KOPT-K1 (cell line): ENCODE measurements around the gene CPXM2.

Experiments
- H3K27ac ChIP-seq: fragments of 200-600 bp; sonication (generic); 2 replicates; pipeline ENCODE4 v1.5.1; 2016; ENCODE audit warnings: antibody characterized with exemption, mild to moderate bottlenecking, low read depth, low read length; ENCODE audit not compliant: poor library complexity, severe bottlenecking
- H3K36me3 ChIP-seq: fragments of 200-600 bp; sonication (generic); 2 replicates; pipeline ENCODE4 v1.5.1; 2017; ENCODE audit warnings: antibody characterized with exemption, mild to moderate bottlenecking, low read length, moderate library complexity; ENCODE audit not compliant: insufficient read depth
- H3K9me3 ChIP-seq: fragments of 200-600 bp; sonication (generic); 2 replicates; pipeline ENCODE4 v1.5.1; 2017; ENCODE audit warnings: antibody characterized with exemption, low read length, mild to moderate bottlenecking; ENCODE audit not compliant: insufficient read depth, poor library complexity, severe bottlenecking

CPXM2 gene

DNA sequence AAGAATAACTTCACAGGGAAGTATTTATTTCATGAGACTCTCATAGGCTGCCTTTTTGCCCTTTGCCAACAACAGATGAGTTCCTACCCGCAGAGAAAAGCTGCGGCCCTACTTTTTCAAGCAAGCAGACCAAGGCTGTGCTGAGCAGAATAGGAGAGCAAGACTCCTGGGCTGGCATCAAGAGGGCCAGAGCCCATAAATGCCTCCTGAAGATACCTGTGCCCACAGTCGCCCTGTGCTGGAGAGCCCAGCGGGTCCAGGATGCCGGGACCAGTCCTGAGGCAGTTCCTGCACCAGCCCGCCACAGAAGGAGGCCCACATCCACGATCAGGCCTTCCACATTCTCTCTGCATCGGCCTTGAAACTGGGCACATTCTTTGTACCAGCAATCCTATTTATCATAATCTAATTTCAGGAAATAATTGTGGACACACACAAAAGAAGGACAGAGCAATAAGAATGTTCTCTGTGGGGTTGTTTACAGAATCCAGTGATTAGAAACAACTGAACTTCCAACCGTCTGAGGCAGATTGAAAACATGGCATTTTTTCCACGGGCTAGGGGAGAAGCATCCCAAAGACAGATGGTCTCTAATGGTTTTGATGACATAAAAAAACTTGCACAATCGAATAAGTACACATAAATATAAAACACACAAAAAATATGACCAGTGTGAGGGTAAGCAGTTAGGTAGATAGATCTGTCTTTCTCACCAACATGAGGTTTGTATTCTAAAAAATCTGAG, 95.6 kb downstream of the CPXM2 start:
- Histone ChIP-seq H3K27ac (no peak overlapping the region), H3K9me3 (no peaks in the 10 kb centered on the region), H3K36me3 (no peaks in the 10 kb centered on the region)

DNA sequence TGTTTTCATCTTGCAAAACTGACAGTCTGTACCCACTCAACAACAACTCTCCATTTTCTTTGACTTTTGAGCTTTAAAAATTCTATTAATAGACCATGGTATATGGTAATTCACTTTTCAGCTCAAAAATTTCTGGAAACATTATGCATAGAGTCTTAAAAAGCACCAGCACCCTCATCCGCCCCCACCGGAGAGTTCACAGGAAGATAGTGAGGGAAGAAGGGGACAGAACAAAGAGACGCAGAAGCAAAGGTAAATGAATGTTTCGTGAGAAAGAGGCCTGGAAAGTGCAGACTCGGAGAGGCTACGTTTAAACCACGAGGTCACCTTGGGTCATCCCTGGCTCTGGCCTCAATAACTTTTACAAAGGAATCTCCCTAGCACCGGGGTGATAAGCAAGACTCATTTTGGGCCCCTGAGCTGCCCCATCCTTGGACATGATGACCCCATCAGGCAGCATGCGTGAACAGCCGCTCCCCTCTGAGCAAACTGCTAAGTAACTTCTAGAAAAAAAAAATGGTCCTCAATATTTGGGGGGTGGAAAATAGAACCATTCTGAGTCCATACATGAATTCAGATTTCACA, 96.3 kb downstream of the CPXM2 start:
- H3K27ac ChIP-seq: no peak overlapping the region
- H3K36me3 ChIP-seq: no peaks in the 10 kb centered on the region
- H3K9me3 ChIP-seq: no peaks in the 10 kb centered on the region

DNA sequence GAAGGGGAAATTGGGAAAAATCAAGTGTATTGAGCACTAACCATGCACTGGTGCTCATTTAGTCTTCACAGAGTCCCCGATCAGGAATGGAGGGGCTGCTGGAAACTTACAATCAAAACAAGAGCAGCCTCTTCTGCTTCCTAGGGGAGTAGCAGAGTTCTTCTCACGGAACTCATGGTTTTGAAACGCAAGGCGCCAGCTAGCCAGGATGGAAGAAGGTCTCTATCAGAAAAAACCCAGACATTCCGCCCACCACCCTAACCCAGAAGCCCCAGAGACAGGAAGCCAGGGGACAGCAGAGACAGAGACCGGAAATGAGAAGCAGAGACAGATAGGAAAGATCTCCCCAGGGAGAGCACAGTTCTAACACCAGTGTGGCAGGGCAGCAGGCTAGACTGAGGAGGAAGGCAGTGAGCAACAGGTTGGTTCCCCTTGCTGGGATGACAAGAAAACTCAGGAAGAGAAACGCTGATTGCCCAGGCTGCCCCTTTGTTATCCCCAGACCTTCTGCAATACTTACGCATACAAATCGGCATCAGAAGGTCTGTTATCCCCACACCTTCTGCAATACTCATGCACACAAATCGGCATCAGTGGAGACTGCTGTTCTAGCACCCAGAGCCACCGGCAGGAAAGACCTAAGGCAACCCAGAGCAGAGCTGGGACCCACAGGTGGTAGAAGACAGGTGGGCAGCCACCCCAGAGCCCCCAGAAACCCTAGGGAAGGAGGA, 99.2 kb downstream of the CPXM2 start:
- no peaks in the 10 kb centered on the region for H3K36me3 ChIP-seq
- no peak overlapping the region for H3K27ac ChIP-seq
- peaks cover 8% of the 10 kb centered on the region for H3K9me3 ChIP-seq

DNA sequence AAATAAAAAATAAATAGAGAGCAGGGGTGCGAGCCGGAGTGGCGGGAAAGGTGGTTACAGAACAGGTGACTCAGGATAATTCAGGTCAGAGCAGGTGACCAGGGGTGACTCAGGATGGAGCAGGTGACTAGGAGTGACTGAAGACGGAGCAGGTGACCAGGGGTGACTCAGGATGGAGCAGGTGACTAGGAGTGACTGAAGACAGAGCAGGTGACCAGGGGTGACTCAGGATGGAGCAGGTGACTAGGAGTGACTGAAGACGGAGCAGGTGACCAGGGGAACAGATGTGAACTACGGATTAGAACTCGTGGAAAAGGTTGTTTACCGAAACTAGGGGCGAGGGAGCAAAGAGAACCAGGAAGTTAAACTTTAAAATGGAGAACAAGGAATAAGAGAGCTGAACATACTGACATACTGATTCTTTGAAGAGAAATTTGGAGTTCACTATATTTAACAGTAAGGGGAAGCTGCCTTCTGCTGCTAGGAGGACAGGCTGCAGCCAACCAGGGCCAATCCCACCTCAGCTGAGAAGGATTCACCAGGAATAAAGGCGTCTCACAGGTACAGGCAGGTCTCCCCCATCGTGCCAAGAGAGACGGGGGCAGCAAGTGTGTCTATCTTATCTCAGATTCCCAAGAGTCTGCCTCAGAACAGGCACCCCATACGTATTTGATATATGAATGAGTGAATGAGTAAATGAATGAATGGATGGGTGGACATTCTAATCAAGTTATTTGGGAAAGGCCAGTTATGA, 101.3 kb downstream of the CPXM2 start:
- Histone ChIP-seq H3K27ac (no peak overlapping the region), H3K36me3 (no peaks in the 10 kb centered on the region), H3K9me3 (peaks cover 8% of the 10 kb centered on the region)

DNA sequence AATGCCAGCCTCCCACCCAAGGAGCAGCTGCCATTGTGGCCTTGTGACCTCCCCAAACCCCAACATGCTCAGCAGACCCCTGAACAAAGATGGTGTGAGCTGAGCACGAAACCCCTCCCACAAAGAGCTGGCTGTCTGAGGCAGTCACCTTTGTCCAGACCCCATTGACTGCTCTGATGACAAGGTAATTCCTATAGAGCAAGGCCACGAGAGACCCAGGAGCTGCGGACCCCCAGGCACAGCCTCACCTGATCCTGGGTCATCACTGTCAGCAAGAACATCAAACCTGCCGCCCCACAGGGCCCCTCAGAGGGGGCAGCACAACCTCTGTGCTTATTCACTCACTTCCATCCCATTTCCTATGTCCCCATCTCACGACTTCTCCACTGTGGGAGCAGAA, 102.6 kb downstream of the CPXM2 start:
- Histone ChIP-seq H3K36me3 (no peaks in the 10 kb centered on the region), H3K9me3 (peaks cover 8% of the 10 kb centered on the region), H3K27ac (no peak overlapping the region)

DNA sequence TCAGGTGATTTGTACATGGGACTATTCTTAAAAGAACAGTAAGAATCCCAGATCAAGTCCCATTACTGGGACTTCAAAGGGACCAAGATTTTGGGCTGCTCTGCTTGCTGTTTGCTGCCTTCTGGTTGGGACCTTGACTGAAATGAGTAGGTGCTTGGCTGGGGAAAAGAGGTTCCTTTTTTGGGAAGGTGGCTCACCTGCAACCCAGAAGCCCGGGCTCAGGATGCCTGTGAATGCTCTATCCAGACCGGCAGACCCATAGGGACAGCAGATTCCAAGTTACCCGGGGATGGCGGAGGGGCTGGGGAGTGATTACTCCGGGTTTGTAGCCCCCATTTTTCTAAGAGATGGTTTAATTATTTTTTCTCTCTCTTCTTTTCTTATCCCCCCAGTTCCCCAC, 104.0 kb downstream of the CPXM2 start:
- no peak overlapping the region for H3K27ac ChIP-seq
- H3K36me3 ChIP-seq: no peaks in the 10 kb centered on the region
- H3K9me3 ChIP-seq: peaks cover 8% of the 10 kb centered on the region

DNA sequence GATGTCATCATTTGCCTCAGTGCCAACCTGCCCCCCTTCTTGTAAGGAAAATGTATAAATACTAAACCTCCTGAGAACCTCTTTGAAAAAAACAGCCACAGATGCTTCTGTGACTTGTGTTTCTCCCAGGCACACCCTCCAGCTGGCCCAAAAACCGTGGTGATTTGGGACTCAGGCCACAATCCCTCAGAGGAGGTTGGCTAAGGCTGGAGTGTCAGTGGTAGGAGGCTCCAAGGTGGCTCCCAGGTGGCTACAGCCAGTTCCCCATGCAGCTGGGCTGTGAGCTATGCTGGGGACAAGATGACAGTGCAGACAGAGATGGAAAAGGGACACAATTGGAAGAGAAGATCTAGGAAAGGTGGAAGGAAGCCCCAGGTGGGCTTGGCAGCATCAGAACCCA, 104.7 kb downstream of the CPXM2 start:
- Histone ChIP-seq H3K27ac (no peak overlapping the region), H3K36me3 (no peaks in the 10 kb centered on the region), H3K9me3 (peaks cover 8% of the 10 kb centered on the region)

DNA sequence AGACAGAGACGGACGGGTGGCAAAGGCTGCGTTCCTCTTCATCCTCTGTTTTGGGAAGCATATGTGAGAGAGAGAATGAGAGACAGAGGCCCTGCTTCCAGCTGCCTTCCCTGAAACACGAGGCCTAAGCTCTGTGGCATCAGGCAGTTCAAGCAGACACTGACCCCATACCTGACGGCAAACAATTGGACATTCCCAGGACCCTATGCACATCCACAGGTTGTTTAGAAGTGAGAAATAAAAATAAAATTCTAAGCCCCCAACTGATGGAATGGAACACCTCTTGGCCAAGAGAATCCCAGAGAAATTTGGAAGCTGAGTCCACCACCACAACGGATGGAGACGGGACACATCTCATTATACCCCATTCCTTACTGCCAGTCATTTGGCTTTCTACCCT, 105.3 kb downstream of the CPXM2 start:
- no peak overlapping the region for H3K27ac ChIP-seq
- H3K9me3 ChIP-seq: peaks cover 8% of the 10 kb centered on the region
- no peaks in the 10 kb centered on the region for H3K36me3 ChIP-seq

DNA sequence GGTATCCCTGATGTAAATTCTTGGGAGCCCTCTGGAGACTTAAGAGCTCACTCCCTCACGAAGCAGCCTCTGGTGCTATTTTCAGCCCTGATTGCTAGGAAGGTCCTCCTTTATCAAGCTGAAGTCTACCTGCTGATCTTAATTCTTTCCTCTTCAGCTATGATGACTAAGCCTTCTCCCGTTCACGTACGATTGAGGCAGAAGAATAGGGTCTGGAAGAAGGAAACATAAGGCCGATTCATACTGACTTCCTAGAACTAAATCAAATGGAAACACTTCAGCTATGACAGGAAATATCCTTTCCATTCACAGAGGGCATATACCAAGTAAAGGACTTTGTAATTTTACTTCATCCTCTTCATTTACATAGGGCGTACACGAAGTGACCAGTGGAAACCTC, 107.0 kb downstream of the CPXM2 start:
- Histone ChIP-seq H3K9me3 (peaks cover 8% of the 10 kb centered on the region), H3K27ac (no peak overlapping the region), H3K36me3 (no peaks in the 10 kb centered on the region)

DNA sequence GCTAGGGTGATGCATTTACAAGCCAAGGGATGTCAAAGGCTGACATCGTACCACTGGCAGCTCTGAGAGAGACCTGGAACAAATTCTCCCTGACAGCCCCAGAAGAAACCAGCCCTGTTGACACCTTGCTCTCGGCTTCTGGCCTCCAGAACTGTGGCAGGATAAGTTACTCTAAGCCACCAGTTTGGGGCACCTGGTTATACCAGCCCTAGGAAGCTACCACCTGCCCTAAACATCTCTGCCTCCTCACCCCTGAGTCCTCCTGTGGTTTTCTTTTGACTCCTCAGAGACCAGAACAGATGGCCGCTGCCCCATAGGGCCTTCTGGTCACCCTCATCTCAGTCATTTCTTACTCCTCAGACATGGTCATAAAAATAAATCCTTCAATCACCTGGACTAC, 107.4 kb downstream of the CPXM2 start:
- no peaks in the 10 kb centered on the region for H3K36me3 ChIP-seq
- no peak overlapping the region for H3K27ac ChIP-seq
- peaks cover 6% of the 10 kb centered on the region for H3K9me3 ChIP-seq

DNA sequence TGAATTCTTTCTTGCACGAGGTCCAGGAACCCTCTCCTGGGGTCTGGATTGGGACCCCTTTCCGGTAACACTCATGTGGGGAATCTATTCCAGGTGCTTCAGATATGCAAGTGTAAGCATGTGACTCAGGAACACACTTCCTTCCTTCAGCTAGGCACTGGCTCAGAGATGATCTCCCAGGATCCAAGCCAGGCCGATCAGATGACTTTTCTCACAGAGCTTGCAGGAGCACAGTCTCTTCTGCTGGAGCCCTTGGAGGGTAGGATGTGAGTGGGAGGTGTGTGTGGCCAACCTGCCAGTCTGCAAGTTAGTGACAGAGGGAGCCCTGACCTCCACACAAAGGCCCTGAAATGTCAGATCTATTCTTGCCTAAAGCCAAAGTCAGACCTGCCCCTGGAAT, 108.3 kb downstream of the CPXM2 start:
- Histone ChIP-seq H3K27ac (no peak overlapping the region), H3K36me3 (no peaks in the 10 kb centered on the region), H3K9me3 (no peaks in the 10 kb centered on the region)

DNA sequence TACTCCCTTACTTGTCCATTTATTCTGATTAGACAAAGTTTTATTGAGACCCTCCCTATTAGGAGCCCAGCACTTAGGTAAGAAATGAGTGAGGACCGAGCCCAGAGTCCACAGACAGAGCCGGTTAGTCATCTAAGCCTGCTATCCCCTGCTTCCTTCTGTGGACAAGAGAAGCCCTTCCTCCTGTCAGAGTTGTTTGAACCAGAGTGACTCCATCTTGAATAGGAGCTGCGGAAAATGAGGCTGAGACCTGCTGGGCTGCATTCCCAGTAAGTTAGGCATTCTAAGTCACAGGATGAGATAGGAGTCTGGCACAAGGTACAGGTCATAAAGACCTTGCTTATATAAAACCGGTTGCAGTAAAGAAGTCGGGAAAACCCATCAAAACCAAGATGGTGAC, 109.1 kb downstream of the CPXM2 start:
- no peak overlapping the region for H3K27ac ChIP-seq
- no peaks in the 10 kb centered on the region for H3K36me3 ChIP-seq
- H3K9me3 ChIP-seq: no peaks in the 10 kb centered on the region

DNA sequence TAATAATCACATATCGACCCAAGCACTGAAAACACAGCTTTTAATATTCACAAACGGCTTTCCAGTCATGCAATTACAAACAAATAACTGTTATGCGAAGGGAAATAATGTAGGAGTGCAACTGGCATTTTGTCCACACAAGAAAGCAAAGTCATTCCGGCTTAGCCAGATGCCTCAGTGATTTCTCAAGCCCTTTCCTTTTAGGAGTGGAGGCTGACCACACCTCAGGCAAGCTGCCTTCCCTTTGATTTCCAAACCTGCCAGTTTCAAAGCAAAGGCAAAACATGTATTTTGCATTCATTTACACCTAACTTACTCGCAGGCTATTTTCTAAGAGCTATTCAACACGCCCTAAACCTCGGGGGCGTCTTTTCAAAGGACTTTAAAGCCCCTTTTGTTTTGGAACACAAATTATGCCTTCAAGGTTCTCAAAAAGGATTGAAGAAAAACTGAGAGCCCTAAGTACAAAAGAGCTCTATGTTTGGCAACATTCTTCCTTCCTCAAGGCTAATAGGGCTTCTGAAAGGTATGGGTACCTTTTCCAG, 109.6 kb downstream of the CPXM2 start:
- no peaks in the 10 kb centered on the region for H3K9me3 ChIP-seq
- no peak overlapping the region for H3K27ac ChIP-seq

DNA sequence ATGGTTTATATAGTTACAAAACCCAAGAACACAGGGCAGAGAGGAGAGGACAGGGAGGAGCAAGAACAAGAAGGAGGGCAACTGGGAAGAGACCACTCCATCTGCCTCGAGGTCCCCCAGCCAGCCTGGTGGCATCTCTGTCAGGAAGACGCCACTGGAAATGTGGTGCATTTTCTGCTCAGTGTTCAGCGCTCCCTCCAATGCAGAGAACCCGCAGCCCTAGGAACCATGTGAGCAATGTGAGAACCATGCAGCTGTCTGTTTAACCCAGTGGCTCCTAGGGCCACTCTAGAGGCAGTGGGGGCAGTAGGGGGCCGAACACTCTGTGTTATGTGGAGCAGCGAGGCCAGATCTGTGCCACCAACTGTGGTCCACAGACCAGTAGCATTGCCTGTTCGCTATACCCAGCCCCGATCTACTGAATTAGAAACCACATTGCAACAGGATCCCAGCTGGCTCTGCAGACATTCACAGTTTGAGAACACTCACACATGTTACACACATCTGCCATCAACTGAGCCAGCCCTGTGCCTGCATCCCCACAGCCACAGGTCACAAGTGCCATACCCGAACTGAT, 110.2 kb downstream of the CPXM2 start:
- Histone ChIP-seq H3K9me3 (no peaks in the 10 kb centered on the region), H3K36me3 (no peaks in the 10 kb centered on the region), H3K27ac (no peak overlapping the region)

More for the DNA sequence above, 109.6 kb downstream of the CPXM2 start:
- H3K36me3 ChIP-seq: no peaks in the 10 kb centered on the region
